IMR-90 (cell line): ENCODE data around the gene ZNF267. TPM values are rescaled to one million over a fixed set of nuclear protein-coding genes. Genes with fewer than 3 reads are reported as not detected.

Source experiments
- ATAC-seq: fragments of 200-7000 bp; cut with Tn5 transposase; 2 replicates; pipeline ENCODE4 v1.9.1; 2020; ENCODE audit warnings: low read depth, mild to moderate bottlenecking, moderate library complexity
- BruUV-seq: library from RNA; stranded (reverse); fragments of 400-500 nt; replicated peaks from 2 replicates; lab custom pipeline; 2021; lab: Mats Ljungman, UMichigan
- CTCF ChIA-PET: fragments of 300-600 bp; formaldehyde crosslinking; extraction: SDS; loops from one replicate; lab custom pipeline; 2021; ENCODE audit warnings: antibody characterized with exemption; lab: Yijun Ruan, JAX
- POLR2A ChIA-PET: fragments of 300-600 bp; sonication (Branson Sonifier 250); formaldehyde crosslinking; loops from one replicate; lab custom pipeline; 2022; ENCODE audit warnings: antibody characterized with exemption; ENCODE audit not compliant: unreplicated experiment; lab: Charles Lee
- DNase-seq: peaks from one replicate; pipeline ENCODE4 v3.0.0; 2013
- H2AFZ ChIP-seq: replicated peaks from 2 replicates; pipeline ENCODE3; 2013; ENCODE audit warnings: low read length, mild to moderate bottlenecking; ENCODE audit not compliant: poor library complexity
- H2AK5ac ChIP-seq: 2 replicates; pipeline ENCODE4 v1.6.1; 2013; ENCODE audit warnings: low read depth, low read length, inconsistent platforms
- H2AK9ac ChIP-seq: replicated peaks from 2 replicates; pipeline ENCODE3; 2013; ENCODE audit warnings: mild to moderate bottlenecking, low read depth, low read length, moderate library complexity; ENCODE audit not compliant: poor library complexity
- H2BK120ac ChIP-seq: 2 replicates; pipeline ENCODE4 v1.6.1; 2013; ENCODE audit warnings: low read depth, low read length, inconsistent platforms
- H2BK15ac ChIP-seq: 3 replicates; pipeline ENCODE4 v1.6.1; 2013; ENCODE audit warnings: low read depth, low read length, inconsistent platforms
- H2BK20ac ChIP-seq: 2 replicates; pipeline ENCODE4 v1.6.1; 2013; ENCODE audit warnings: low read depth, mild to moderate bottlenecking, inconsistent platforms, low read length, moderate library complexity
- H2BK5ac ChIP-seq: 2 replicates; pipeline ENCODE4 v1.6.1; 2013; ENCODE audit warnings: mild to moderate bottlenecking, low read depth, low read length, inconsistent platforms; ENCODE audit not compliant: poor library complexity, severe bottlenecking
- H3K14ac ChIP-seq: replicated peaks from 2 replicates; pipeline ENCODE4 v1.6.1; 2013; ENCODE audit warnings: low read depth, low read length, inconsistent platforms
- H3K18ac ChIP-seq: 2 replicates; pipeline ENCODE4 v1.6.1; 2013; ENCODE audit warnings: low read depth, low read length, control low read depth
- H3K23ac ChIP-seq: 2 replicates; pipeline ENCODE4 v1.6.1; 2013; ENCODE audit warnings: low read depth, low read length, inconsistent platforms
- H3K27ac ChIP-seq: 2 replicates; pipeline ENCODE4 v1.5.1; 2013; ENCODE audit warnings: mild to moderate bottlenecking, control low read depth, low read length; ENCODE audit not compliant: insufficient read depth
- H3K27me3 ChIP-seq: 2 replicates; pipeline ENCODE4 v1.6.1; 2013; ENCODE audit warnings: low read length; ENCODE audit not compliant: control insufficient read depth, insufficient read depth
- H3K36me3 ChIP-seq: 2 replicates; pipeline ENCODE4 v1.6.1; 2013; ENCODE audit warnings: low read length, mixed read lengths; ENCODE audit not compliant: control insufficient read depth, insufficient read depth
- H3K4ac ChIP-seq: 2 replicates; pipeline ENCODE4 v1.6.1; 2013; ENCODE audit warnings: low read depth, low read length, inconsistent platforms
- H3K4me1 ChIP-seq: 2 replicates; pipeline ENCODE4 v1.6.1; 2013; ENCODE audit warnings: low read length, mixed read lengths; ENCODE audit not compliant: control insufficient read depth, insufficient read depth
- H3K4me2 ChIP-seq: 2 replicates; pipeline ENCODE4 v1.6.1; 2013; ENCODE audit warnings: low read depth, mild to moderate bottlenecking, control low read depth, low read length, moderate library complexity
- H3K4me3 ChIP-seq: 2 replicates; pipeline ENCODE4 v1.5.1; 2013; ENCODE audit warnings: low read depth, mild to moderate bottlenecking, control low read depth, low read length, moderate library complexity; ENCODE audit not compliant: insufficient read depth
- H3K56ac ChIP-seq: 2 replicates; pipeline ENCODE4 v1.6.1; 2013; ENCODE audit warnings: low read length, inconsistent platforms; ENCODE audit not compliant: insufficient read depth; ENCODE audit errors: extremely low read depth
- H3K79me1 ChIP-seq, 2 experiments: 2 replicates each; pipeline ENCODE4 v1.6.1; 2013; ENCODE audit warnings: low read length in 2 of 2, inconsistent platforms in 1 of 2, low read depth in 1 of 2
- H3K9ac ChIP-seq: 2 replicates; pipeline ENCODE4 v1.6.1; 2013; ENCODE audit warnings: low read depth, low read length, control low read depth
- H3K9me1 ChIP-seq: 2 replicates; pipeline ENCODE4 v1.6.1; 2013; ENCODE audit warnings: low read length, inconsistent platforms; ENCODE audit not compliant: insufficient read depth
- H3K9me3 ChIP-seq: 2 replicates; pipeline ENCODE4 v1.6.1; 2013; ENCODE audit warnings: low read length; ENCODE audit not compliant: control insufficient read depth, insufficient read depth
- H4K20me1 ChIP-seq: 2 replicates; pipeline ENCODE4 v1.6.1; 2013; ENCODE audit warnings: low read length, inconsistent platforms; ENCODE audit not compliant: insufficient read depth
- H4K5ac ChIP-seq: 2 replicates; pipeline ENCODE4 v1.6.1; 2013; ENCODE audit warnings: mild to moderate bottlenecking, low read depth, low read length, control low read depth
- H4K8ac ChIP-seq, 2 experiments: 2 replicates each; pipeline ENCODE4 v1.6.1; 2013; ENCODE audit warnings: low read depth in 2 of 2, low read length in 2 of 2, control low read depth in 1 of 2, inconsistent platforms in 1 of 2
- H4K91ac ChIP-seq: 2 replicates; pipeline ENCODE4 v1.6.1; 2013; ENCODE audit warnings: low read depth, low read length, inconsistent platforms; ENCODE audit not compliant: insufficient read depth
- CHD1 ChIP-seq: IDR thresholded peaks from 2 replicates; pipeline ENCODE4 v1.6.1; 2012; ENCODE audit warnings: low read depth, low read length, improper control_type of control experiment
- MXI1 ChIP-seq: IDR thresholded peaks from 2 replicates; pipeline ENCODE4 v1.6.1; 2012; ENCODE audit warnings: low read depth, mild to moderate bottlenecking, low read length, moderate library complexity, borderline replicate concordance
- RAD21 ChIP-seq: IDR thresholded peaks from 2 replicates; pipeline ENCODE4 v1.6.1; 2012; ENCODE audit warnings: low read length, improper control_type of control experiment
- SMC3 ChIP-seq: fragments of 150-350 bp; IDR thresholded peaks from 2 replicates; pipeline ENCODE4 v1.6.1; 2016; ENCODE audit warnings: low read depth, mild to moderate bottlenecking, antibody characterized with exemption, low read length, moderate library complexity
- WGBS, 2 experiments: methylation state at CpG; one replicate each; pipeline versions ENCODE4 v1.1.5 to v1.1.7; 2013; ENCODE audit warnings: missing lambda C conversion rate in 2 of 2; ENCODE audit not compliant: insufficient read length in 1 of 2; ENCODE audit errors: extremely low coverage in 2 of 2; 5-methylcytosine and 5-hydroxymethylcytosine counted together
- dilution Hi-C: fragments of 300-500 bp; cut with HindIII; formaldehyde crosslinking; loops from one replicate; pipeline ENCODE4 v1.14.3; 2018; ENCODE audit warnings: low sequenced_read_pairs; ENCODE audit not compliant: unreplicated experiment
- in situ Hi-C: fragments of 300-500 bp; cut with MboI; formaldehyde crosslinking; loops from 3 replicates; pipeline ENCODE4 v1.14.3; 2019; ENCODE audit warnings: low sequenced_read_pairs, inconsistent platforms, mixed read lengths
- intact Hi-C: fragments of 100-400 bp; cut with micrococcal nuclease; formaldehyde crosslinking; loops from 2 replicates; pipeline ENCODE4 v1.10.0; 2022
- polyA plus RNA-seq, 3 experiments: library from polyadenylated mRNA; depleted of rRNA; stranded (reverse); fragments of >200 nt; gene quantifications; 2 replicates each; pipeline ENCODE4 v1.2.3, GENCODE V29; 2012; ENCODE audit warnings: low replicate concordance in 1 of 3
- total RNA-seq: library from RNA; depleted of rRNA; stranded (reverse); fragments of >200 nt; gene quantifications from 2 replicates; pipeline ENCODE4 v1.2.3, GENCODE V29; 2012

Gene ZNF267
- total and polyA plus RNA-seq, 2 of the 4 experiments (the other 2 are of a cell fraction), result 2.5 to 15.6 TPM

GRCh38 chr16:31875112-31875803 lies 1.7 kb downstream of the ZNF267 start:
- H3K18ac ChIP-seq, result no peak overlapping the region
- H3K4me3 ChIP-seq, result no peak overlapping the region
- no peak overlapping the region for H2BK15ac ChIP-seq
- no TSS peak for BruUV-seq
- no peak overlapping the region for H4K91ac ChIP-seq
- H3K79me1 ChIP-seq, result peaks cover 24 to 51% of the 10 kb centered on the region in 2 experiments; a peak in 3 of 4 replicates
- H4K5ac ChIP-seq, result no peak overlapping the region
- DNase-seq (peak; percentile 19), ATAC-seq (peak; percentile 2; the same call in 1 of the 2 replicates)
- H2BK120ac ChIP-seq, result no peak overlapping the region
- no peaks in the 10 kb centered on the region for H3K9me3 ChIP-seq
- H4K8ac ChIP-seq, result no peak overlapping the region
- peaks cover 8% of the 10 kb centered on the region for H3K36me3 ChIP-seq
- no peak overlapping the region for H3K56ac ChIP-seq
- no peak overlapping the region for H3K14ac ChIP-seq
- no CpG with 5 or more reads among the region's 5 CpGs for WGBS, 2 experiments
- no peak overlapping the region for H2AK5ac ChIP-seq
- dilution Hi-C loops, result no loop called here
- H3K23ac ChIP-seq, result peak overlapping the region; percentile 48; the same call in 1 of the 2 replicates
- H2AFZ ChIP-seq, result no peak overlapping the region
- POLR2A ChIA-PET, result no interaction called here
- no peak overlapping the region for H3K27ac ChIP-seq
- H2AK9ac ChIP-seq, result no peak overlapping the region
- peak overlapping the region; percentile 75 for H3K4me2 ChIP-seq
- no peak overlapping the region for H2BK20ac ChIP-seq
- in situ Hi-C loops, result loop anchor here (5.0 to 10.0 kb wide), 2 partner anchors 368 to 680 kb away; partner anchors contain the start of gene RUSF1
- H2BK5ac ChIP-seq, result no peak overlapping the region
- peaks cover 12% of the 10 kb centered on the region for H4K20me1 ChIP-seq
- H3K27me3 ChIP-seq, result no peaks in the 10 kb centered on the region
- no peak overlapping the region for H3K4ac ChIP-seq
- H3K9me1 ChIP-seq, result peaks cover 9% of the 10 kb centered on the region
- H3K4me1 ChIP-seq, result peaks cover 17% of the 10 kb centered on the region
- CTCF ChIA-PET, result no interaction called here
- intact Hi-C loops, result loop anchor here (10.0 kb wide), 1 partner anchor 690 kb away; the partner anchor contains the start of gene FUS
- no peak for TF ChIP-seq MXI1
- TF ChIP-seq CHD1, result no peak
- no peak for TF ChIP-seq SMC3
- TF ChIP-seq RAD21, result no peak
- H3K9ac ChIP-seq, result no peak overlapping the region; the same call in 1 of the 2 replicates
